Activated T-helper 1 cell treated with Interleukin-2 at 50 U/mL for 16 hours (primary cell): ENCODE data around the gene SERPINB10.

Source experiments
- DNase-seq: peaks from one replicate; pipeline ENCODE4 v3.0.0-alpha.2; 2020; ENCODE audit warnings: low read depth

SERPINB10 gene

GRCh38 chr18:63949068-63949737 lies 41.4 kb downstream of the SERPINB10 start, which contains the start of gene HMSD:
TSS of gene HMSD (plus strand) at chr18:63949301. CDS start at chr18:63953456, 4,155 bp downstream.
- peak; percentile 42 for DNase-seq

GRCh38 chr18:63951302-63951705 lies 43.5 kb downstream of the SERPINB10 start:
- no peak for DNase-seq

- DNase-seq: no peak
Measured at GRCh38 chr18:63953811-63954210, 46.1 kb downstream of the SERPINB10 start.

- no peak for DNase-seq
Measured at GRCh38 chr18:63956755-63957154, 49.0 kb downstream of the SERPINB10 start.

GRCh38 chr18:63960891-63961290 lies 53.1 kb downstream of the SERPINB10 start:
- DNase-seq: no peak

GRCh38 chr18:63961435-63961980 lies 53.8 kb downstream of the SERPINB10 start:
- no peak for DNase-seq

- no peak for DNase-seq
Measured at GRCh38 chr18:63962137-63962536, 54.4 kb downstream of the SERPINB10 start.

- no peak for DNase-seq
Measured at GRCh38 chr18:63963615-63964256, 56.0 kb downstream of the SERPINB10 start.

- no peak for DNase-seq
Measured at GRCh38 chr18:63964908-63965307, 57.1 kb downstream of the SERPINB10 start.

- no peak for DNase-seq
Measured at GRCh38 chr18:63965716-63966330, 58.1 kb downstream of the SERPINB10 start.

GRCh38 chr18:63969942-63970808 lies 62.4 kb downstream of the SERPINB10 start, which contains the start of gene SERPINB8:
TSS of gene SERPINB8 (plus strand) at chr18:63970081. CDS start at chr18:63978309, 8,228 bp downstream.
- peak; percentile 71 for DNase-seq

GRCh38 chr18:63970809-63971205 lies 63.0 kb downstream of the SERPINB10 start:
- no peak for DNase-seq

GRCh38 chr18:63971320-63972001 lies 63.7 kb downstream of the SERPINB10 start:
- DNase-seq: no peak

GRCh38 chr18:63972002-63972376 lies 64.2 kb downstream of the SERPINB10 start:
- no peak for DNase-seq

GRCh38 chr18:63974991-63975390 lies 67.2 kb downstream of the SERPINB10 start:
- DNase-seq: no peak

- DNase-seq: no peak
Measured at GRCh38 chr18:63975628-63976027, 67.9 kb downstream of the SERPINB10 start.

GRCh38 chr18:63977040-63977439 lies 69.3 kb downstream of the SERPINB10 start:
- no peak for DNase-seq

GRCh38 chr18:63979409-63979920 lies 71.7 kb downstream of the SERPINB10 start:
- DNase-seq: no peak

- DNase-seq: no peak
Measured at GRCh38 chr18:63980027-63980426, 72.3 kb downstream of the SERPINB10 start.

GRCh38 chr18:63980896-63981460 lies 73.2 kb downstream of the SERPINB10 start:
- DNase-seq: no peak

- no peak for DNase-seq
Measured at GRCh38 chr18:63981719-63982118, 74.0 kb downstream of the SERPINB10 start.
